ENCODE data around the gene TK2. TPM values are rescaled to one million over a fixed set of nuclear protein-coding genes. Genes with fewer than 3 reads are reported as not detected.
"Not testable (repeated sequence)": the region's sequence is repeated elsewhere in the genome, so short reads cannot be mapped to it uniquely, and the experiment has no call there.

Gene TK2
- total and polyA plus RNA-seq, 2 experiments from 2014 or later, result 1.8 to 4.2 TPM

DNA sequence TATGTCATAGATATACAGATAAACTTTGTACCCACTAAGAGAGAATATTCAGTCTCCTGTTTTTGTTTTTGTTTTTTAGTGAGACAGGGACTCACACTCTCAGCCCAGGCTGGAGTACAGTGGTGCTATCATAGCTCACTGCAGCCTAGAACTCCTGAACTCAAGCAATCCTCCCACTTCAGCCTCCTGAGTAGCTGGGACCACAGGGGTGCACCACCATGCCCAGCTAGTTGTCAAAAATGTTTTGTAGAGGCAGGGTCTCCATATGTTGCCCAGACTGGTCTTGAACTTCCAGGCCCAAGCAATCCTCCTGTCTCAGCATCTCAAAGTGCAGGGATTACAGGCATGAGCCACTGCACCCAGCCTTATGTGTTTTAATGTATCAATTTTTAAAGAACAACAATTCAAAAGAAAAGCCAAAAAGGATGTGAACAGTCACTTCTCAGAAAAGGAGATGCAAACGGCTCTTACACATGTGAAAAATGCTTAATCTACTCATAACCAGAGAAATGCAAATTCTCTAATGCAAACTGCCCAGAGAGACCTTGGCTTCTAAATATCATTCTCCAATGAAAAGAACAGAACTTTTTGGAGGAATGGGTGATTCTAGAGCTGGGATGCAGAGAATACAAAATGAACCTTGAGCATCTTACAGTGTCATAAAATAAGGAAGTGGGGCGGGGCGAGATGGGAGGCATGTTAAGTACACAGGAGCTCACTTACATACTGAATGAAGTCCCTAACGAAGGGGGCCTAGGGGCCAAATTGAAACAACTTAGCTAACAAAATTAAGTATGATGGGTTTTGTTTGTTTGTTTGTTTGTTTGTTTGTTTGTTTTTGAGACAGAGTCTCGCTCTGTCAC is 47.3 kb upstream of the TK2 start:
- Histone ChIP-seq H3K27ac (ENCODE audit: low read depth) (no peak overlapping the region), H2AFZ (no peak overlapping the region), H3K4me2 (no peak overlapping the region), H3K9me2 (ENCODE audit: insufficient read depth) (no peaks in the 10 kb centered on the region), H3F3A (replicated peaks; ENCODE audit: low read depth) (no peaks in the 10 kb centered on the region), H3K4me3 (no peak overlapping the region), H3K79me2 (replicated peaks; ENCODE audit: insufficient read depth) (no peaks in the 10 kb centered on the region), H3K36me3 (ENCODE audit: insufficient read depth) (no peaks in the 10 kb centered on the region), H3K27me3 (ENCODE audit: insufficient read depth) (no peaks in the 10 kb centered on the region), H4K20me1 (replicated peaks; ENCODE audit: insufficient read depth) (no peaks in the 10 kb centered on the region), H3K4me1 (ENCODE audit: insufficient read depth) (no peaks in the 10 kb centered on the region)
- ATAC-seq (no peak), DNase-seq (ENCODE audit: low spot score) (no peak)
- TF ChIP-seq, protein P1, sequence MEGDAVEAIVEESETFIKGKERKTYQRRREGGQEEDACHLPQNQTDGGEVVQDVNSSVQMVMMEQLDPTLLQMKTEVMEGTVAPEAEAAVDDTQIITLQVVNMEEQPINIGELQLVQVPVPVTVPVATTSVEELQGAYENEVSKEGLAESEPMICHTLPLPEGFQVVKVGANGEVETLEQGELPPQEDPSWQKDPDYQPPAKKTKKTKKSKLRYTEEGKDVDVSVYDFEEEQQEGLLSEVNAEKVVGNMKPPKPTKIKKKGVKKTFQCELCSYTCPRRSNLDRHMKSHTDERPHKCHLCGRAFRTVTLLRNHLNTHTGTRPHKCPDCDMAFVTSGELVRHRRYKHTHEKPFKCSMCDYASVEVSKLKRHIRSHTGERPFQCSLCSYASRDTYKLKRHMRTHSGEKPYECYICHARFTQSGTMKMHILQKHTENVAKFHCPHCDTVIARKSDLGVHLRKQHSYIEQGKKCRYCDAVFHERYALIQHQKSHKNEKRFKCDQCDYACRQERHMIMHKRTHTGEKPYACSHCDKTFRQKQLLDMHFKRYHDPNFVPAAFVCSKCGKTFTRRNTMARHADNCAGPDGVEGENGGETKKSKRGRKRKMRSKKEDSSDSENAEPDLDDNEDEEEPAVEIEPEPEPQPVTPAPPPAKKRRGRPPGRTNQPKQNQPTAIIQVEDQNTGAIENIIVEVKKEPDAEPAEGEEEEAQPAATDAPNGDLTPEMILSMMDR (conservative IDR thresholded peaks at IDR 0.05; ENCODE audit: low read depth in 2 of 2), result no peak
- TF ChIP-seq POLR2AphosphoS5 (IDR thresholded peaks at IDR 0.05; ENCODE audit: low read depth), result no peak
- TF ChIP-seq JUNB (IDR thresholded peaks at IDR 0.05; ENCODE audit: unreplicated experiment), result no peak
- TF ChIP-seq ZNF331 (CRISPR knock-in tag; IDR thresholded peaks at IDR 0.05; ENCODE audit: low read depth), result no peak
- TF ChIP-seq NANOG (IDR thresholded peaks at IDR 0.05; ENCODE audit: borderline replicate concordance), result no peak
- TF ChIP-seq STAT1 (IDR thresholded peaks at IDR 0.05; ENCODE audit: unreplicated experiment), result no peak
- TF ChIP-seq, protein P2, sequence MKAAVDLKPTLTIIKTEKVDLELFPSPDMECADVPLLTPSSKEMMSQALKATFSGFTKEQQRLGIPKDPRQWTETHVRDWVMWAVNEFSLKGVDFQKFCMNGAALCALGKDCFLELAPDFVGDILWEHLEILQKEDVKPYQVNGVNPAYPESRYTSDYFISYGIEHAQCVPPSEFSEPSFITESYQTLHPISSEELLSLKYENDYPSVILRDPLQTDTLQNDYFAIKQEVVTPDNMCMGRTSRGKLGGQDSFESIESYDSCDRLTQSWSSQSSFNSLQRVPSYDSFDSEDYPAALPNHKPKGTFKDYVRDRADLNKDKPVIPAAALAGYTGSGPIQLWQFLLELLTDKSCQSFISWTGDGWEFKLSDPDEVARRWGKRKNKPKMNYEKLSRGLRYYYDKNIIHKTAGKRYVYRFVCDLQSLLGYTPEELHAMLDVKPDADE (IDR thresholded peaks at IDR 0.05), result no peak
- TF ChIP-seq EZH2 (IDR thresholded peaks at IDR 0.05; ENCODE audit: low read depth, unreplicated experiment), result no peak
- TF ChIP-seq, protein P3, sequence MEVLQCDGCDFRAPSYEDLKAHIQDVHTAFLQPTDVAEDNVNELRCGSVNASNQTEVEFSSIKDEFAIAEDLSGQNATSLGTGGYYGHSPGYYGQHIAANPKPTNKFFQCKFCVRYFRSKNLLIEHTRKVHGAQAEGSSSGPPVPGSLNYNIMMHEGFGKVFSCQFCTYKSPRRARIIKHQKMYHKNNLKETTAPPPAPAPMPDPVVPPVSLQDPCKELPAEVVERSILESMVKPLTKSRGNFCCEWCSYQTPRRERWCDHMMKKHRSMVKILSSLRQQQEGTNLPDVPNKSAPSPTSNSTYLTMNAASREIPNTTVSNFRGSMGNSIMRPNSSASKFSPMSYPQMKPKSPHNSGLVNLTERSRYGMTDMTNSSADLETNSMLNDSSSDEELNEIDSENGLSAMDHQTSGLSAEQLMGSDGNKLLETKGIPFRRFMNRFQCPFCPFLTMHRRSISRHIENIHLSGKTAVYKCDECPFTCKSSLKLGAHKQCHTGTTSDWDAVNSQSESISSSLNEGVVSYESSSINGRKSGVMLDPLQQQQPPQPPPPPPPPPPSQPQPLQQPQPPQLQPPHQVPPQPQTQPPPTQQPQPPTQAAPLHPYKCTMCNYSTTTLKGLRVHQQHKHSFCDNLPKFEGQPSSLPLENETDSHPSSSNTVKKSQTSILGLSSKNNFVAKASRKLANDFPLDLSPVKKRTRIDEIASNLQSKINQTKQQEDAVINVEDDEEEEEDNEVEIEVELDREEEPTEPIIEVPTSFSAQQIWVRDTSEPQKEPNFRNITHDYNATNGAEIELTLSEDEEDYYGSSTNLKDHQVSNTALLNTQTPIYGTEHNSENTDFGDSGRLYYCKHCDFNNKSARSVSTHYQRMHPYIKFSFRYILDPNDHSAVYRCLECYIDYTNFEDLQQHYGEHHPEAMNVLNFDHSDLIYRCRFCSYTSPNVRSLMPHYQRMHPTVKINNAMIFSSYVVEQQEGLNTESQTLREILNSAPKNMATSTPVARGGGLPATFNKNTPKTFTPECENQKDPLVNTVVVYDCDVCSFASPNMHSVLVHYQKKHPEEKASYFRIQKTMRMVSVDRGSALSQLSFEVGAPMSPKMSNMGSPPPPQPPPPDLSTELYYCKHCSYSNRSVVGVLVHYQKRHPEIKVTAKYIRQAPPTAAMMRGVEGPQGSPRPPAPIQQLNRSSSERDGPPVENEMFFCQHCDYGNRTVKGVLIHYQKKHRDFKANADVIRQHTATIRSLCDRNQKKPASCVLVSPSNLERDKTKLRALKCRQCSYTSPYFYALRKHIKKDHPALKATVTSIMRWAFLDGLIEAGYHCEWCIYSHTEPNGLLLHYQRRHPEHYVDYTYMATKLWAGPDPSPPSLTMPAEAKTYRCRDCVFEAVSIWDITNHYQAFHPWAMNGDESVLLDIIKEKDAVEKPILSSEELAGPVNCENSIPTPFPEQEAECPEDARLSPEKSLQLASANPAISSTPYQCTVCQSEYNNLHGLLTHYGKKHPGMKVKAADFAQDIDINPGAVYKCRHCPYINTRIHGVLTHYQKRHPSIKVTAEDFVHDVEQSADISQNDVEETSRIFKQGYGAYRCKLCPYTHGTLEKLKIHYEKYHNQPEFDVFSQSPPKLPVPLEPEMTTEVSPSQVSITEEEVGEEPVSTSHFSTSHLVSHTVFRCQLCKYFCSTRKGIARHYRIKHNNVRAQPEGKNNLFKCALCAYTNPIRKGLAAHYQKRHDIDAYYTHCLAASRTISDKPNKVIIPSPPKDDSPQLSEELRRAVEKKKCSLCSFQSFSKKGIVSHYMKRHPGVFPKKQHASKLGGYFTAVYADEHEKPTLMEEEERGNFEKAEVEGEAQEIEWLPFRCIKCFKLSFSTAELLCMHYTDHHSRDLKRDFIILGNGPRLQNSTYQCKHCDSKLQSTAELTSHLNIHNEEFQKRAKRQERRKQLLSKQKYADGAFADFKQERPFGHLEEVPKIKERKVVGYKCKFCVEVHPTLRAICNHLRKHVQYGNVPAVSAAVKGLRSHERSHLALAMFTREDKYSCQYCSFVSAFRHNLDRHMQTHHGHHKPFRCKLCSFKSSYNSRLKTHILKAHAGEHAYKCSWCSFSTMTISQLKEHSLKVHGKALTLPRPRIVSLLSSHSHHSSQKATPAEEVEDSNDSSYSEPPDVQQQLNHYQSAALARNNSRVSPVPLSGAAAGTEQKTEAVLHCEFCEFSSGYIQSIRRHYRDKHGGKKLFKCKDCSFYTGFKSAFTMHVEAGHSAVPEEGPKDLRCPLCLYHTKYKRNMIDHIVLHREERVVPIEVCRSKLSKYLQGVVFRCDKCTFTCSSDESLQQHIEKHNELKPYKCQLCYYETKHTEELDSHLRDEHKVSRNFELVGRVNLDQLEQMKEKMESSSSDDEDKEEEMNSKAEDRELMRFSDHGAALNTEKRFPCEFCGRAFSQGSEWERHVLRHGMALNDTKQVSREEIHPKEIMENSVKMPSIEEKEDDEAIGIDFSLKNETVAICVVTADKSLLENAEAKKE (CRISPR knock-in tag; IDR thresholded peaks at IDR 0.05), result no peak
- no peak for TF ChIP-seq CREB1 (CRISPR knock-in tag; IDR thresholded peaks at IDR 0.05; ENCODE audit: low read depth)
- no peak overlapping the region for H3K4me3 Mint-ChIP-seq
- no peak overlapping the region for H3K27ac Mint-ChIP-seq
- H3K9me3 Mint-ChIP-seq, result peaks cover 10% of the 10 kb centered on the region
- peaks cover 6% of the 10 kb centered on the region; the same call in 2 of the 3 replicates for H3K36me3 Mint-ChIP-seq (ENCODE audit: low read depth)
- peaks cover 9% of the 10 kb centered on the region for H3K27me3 Mint-ChIP-seq (ENCODE audit: insufficient read depth, low read depth, poor library complexity)
- no peaks in the 10 kb centered on the region for H3K4me1 Mint-ChIP-seq

DNA sequence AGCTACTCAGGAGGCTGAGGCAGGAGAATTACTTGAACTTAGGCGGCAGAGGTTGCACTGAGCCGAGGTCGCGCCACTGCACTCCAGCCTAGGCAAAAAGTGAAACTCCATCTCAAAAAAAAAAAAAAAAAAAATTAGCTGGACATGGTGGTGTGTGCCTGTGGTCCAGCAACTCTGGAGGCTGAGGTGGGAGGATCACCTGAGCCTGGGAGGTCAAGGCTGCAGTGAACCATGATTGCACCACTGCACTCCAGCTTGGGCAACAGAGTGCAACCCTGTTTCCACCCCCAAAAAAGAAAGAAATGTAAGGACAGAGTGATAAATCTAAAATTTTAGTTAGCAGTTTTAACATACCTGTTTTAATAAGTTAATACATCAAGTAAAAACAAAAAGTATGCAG is 46.6 kb upstream of the TK2 start:
- not testable (repeated sequence) for H3K27me3 ChIP-seq (ENCODE audit: insufficient read depth); DNase-seq (ENCODE audit: low spot score); ATAC-seq; H3K4me1 ChIP-seq (ENCODE audit: insufficient read depth); H3K4me2 ChIP-seq; H3K36me3 ChIP-seq (ENCODE audit: insufficient read depth); H2AFZ ChIP-seq; H3K27ac ChIP-seq (ENCODE audit: low read depth); H3K27ac Mint-ChIP-seq; H3K9me3 Mint-ChIP-seq; H3K4me3 Mint-ChIP-seq; H3K79me2 ChIP-seq (replicated peaks; ENCODE audit: insufficient read depth); H3F3A ChIP-seq (replicated peaks; ENCODE audit: low read depth); H4K20me1 ChIP-seq (replicated peaks; ENCODE audit: insufficient read depth); H3K4me3 ChIP-seq; H3K9me2 ChIP-seq (ENCODE audit: insufficient read depth); H3K27me3 Mint-ChIP-seq (ENCODE audit: insufficient read depth, low read depth, poor library complexity); H3K4me1 Mint-ChIP-seq; H3K36me3 Mint-ChIP-seq (ENCODE audit: low read depth)

Data from GM23338 (cell line).